Esophagus squamous epithelium (tissue), 4 donors: ENCODE data around the gene ACTN2.

Source experiments
- CTCF ChIP-seq, 6 experiments: fragments of 450-650 bp in 4 of 6; fragments of 200-600 bp in 2 of 6; sonication (generic) in 2 of 6; IDR thresholded peaks; one replicate each; pipeline ENCODE4 v1.5.1; 2016 to 2019; ENCODE audit warnings: antibody characterized with exemption in 6 of 6, mild to moderate bottlenecking in 4 of 6, moderate library complexity in 4 of 6
- POLR2A ChIP-seq, 4 donors: fragments of 450-650 bp; IDR thresholded peaks; one replicate each; pipeline ENCODE4 v1.6.1; 2017; ENCODE audit warnings: antibody characterized with exemption in 4 of 4, mild to moderate bottlenecking in 4 of 4, moderate library complexity in 3 of 4

GRCh38 chr1:236761397-236762132, 75.3 kb downstream of the ACTN2 start:
- TF ChIP-seq CTCF (IDR thresholded peaks at IDR 0.05) (no peak), POLR2A (IDR thresholded peaks at IDR 0.05) (no peak)
